HG03039 (cell line): ENCODE measurements around the gene DEDD2.
A peak's percentile ranks its signal among the peaks of the same experiment; 100 is the strongest.
"Not testable (repeated sequence)": the region's sequence is repeated elsewhere in the genome, so short reads cannot be mapped to it uniquely, and the experiment has no call there.

Source experiments
- ATAC-seq: cut with Tn5 transposase; IDR thresholded peaks from one replicate; pipeline ENCODE4 v1.9.1; 2021; ENCODE audit warnings: mild to moderate bottlenecking, moderate library complexity; ENCODE audit not compliant: unreplicated experiment

Gene DEDD2, protein sequence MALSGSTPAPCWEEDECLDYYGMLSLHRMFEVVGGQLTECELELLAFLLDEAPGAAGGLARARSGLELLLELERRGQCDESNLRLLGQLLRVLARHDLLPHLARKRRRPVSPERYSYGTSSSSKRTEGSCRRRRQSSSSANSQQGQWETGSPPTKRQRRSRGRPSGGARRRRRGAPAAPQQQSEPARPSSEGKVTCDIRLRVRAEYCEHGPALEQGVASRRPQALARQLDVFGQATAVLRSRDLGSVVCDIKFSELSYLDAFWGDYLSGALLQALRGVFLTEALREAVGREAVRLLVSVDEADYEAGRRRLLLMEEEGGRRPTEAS

DNA sequence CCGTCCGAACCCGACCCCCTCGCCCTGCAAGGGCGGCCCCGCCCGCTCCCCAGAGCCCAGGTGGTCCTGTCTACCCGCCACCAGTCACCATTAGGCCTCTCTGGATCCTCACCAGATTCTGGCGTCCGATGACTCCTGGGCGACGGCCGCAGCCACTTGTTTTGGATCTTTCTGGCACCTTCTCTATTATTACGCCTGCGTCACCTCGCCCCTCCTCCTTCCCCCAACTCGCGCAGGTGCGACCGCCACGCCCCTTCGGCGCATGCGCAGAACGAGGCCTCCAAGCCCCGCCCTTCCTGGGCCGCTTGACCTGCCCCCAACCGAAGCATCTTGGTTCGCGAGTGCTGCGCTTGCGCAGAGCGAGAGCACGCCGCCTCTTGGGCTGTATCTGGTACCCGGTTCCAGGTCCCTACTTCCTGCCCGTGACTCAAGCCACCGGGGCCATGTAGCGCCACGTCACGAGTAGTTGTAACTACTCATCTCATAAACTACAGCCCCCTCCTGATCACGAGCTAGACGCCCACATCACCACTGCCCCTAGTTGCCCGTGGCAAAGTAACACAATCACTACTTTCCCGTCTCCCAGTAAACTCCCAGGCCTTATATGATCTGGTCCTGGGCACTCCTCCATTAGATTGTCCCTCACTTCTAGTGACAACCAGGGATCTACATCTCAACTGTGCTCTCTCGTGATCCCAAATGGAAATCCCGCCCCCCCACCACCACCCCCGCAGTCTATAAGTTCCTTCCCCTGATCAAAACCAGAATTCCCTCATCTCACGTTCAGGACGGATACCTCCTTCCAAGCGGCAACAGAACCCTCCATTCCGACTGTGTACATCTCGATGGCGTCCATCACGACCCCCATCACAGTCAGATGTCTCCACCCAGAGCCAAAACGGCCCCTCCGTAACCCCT is at the start of gene DEDD2:
Gene DEDD2 (minus strand): TSS at position 158 of the 918 bp plus-strand sequence. CDS start 670 bp downstream, outside the sequence.
- peak; percentile 62 for ATAC-seq

DNA sequence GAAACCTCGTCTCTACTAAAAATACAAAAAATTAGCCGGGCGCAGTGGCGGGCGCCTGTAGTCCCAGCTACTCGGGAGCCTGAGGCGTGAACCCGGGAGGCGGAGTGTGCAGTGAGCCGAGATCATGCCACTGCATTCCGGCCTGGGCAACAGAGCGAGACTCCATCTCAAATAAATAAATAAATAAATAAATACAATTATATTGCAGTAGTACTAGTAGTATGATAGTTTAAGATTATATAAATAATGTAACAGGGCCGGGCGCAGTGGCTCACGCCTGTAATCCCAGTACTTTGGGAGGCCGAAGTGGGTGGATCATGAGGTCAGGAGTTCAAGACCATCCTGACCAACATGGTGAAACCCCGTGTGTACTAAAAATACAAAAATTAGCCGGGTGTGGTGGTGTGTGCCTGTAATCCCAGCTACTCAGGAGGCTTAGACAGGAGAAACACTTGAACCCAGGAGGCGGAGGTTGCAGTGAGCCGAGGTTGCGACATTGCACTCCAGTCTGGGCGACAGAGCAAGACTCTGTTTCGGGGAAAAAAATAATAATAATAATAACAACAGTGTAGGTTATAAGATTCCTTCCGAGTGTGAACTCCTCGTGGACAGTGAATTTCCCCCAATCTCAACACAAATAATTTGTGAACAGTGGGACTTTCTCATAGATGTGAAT is 49.6 kb upstream of the DEDD2 start:
- ATAC-seq, result not testable (repeated sequence)

GRCh38 chr19:42266105-42266504 is 48.6 kb upstream of the DEDD2 start:
- ATAC-seq, result not testable (repeated sequence)

- no peak for ATAC-seq
Measured at GRCh38 chr19:42261763-42262162, 44.3 kb upstream of the DEDD2 start.

DNA sequence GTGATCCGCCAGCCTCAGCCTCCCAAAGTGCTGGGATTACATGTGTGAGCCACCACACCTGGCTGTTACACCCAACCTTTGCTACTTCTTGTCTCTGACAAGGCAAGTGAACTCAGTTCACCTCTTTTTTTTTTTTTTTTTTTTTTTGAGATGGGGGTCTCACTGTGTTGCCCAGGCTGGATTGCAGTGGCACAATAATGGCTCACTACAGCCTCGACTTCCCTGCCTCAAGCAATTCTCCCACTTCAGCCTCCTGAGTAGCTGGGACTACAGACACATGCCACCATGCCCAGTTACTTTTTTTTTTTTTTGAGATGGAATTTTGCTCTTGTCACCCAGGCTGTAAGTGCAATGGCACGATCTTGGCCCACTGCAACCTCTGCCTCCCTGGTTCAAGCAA is 40.4 kb upstream of the DEDD2 start:
- ATAC-seq, result not testable (repeated sequence)

GRCh38 chr19:42255766-42256745 is 38.6 kb upstream of the DEDD2 start:
- no peak for ATAC-seq

GRCh38 chr19:42254850-42255765 is 37.6 kb upstream of the DEDD2 start, which contains the start of gene ERF:
Gene ERF (minus strand): TSS chr19:42255128. CDS start chr19:42254999, 129 bp downstream.
- peak; percentile 61 for ATAC-seq

DNA sequence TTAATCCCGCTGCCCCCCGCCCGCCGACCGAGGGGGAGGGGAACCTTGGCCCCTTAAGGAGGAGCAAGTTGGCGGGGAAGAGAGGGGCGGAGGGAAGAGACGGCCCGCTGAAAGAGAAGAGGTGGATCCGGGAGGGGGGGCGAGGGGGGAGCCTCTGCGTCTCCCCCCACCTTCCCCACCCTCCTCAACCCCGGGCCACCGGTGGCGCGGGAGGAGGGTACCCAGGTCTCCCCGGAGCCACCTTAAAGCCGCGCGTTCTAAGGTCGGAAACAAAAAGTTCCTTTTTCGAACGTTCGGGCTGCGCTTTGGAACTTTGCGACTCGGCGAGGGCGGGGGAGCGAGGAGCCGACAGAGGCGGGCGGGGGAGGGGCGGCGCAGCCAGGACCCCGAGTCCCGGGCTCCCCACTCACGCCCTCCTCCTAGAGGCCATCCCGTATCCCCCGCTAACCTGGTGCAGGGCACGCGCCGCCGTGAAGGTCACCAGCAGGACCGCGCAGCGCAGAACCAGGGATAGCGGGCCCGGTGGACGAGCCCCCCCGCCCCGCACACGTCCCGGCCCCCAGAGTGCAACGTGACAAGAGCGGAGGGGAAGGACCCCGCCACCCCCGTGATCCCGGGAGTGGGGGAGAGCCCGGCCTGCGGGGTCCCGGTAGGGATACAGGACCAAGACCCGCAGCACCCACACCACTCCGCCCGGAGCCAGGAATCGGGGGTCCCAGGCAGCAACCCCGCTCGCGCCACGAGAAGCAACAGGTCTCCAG is 36.8 kb upstream of the DEDD2 start:
- peak; percentile 13 for ATAC-seq

GRCh38 chr19:42253245-42254088 is 36.0 kb upstream of the DEDD2 start:
- ATAC-seq, result peak; percentile 4

- ATAC-seq, result no peak
Measured at GRCh38 chr19:42252365-42253244, 35.1 kb upstream of the DEDD2 start.

DNA sequence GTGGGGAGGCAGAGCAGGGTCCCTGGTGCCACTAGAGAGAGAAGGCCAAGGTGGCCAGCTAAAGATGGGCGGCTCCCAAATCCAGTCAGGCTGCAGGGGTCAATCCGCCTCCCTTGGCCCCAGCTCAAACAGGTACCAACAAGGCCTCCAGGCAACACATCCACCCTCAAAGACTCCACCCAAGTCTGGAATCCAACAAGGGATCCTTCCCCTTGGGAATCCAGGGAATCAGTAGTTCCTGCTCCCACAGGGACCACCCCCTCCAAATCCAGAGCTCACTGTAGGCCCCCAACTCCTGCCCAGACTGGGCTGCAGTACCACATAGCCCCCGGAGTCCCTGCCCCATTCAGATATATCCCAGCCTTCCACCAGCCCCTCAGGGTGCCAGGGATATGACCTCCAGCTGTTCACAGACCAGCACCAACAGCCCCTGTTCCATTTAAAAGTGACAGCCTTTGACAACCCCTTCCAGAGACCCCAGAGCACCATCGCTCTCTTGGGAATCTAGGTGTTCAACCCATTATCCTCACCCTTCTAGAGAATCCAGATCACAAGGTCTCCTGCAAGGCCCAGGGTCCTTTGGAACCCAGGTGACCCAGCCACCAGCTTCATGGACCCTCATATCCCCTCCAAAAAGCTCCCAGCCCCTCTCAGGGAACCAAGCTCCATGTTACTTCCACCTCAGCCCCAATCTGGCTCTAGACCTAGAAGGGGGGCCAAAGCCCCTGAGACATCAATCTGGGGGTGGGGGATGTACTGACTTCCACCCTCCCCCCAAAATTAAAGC is 34.3 kb upstream of the DEDD2 start:
- no peak for ATAC-seq

GRCh38 chr19:42250666-42251531 is 33.4 kb upstream of the DEDD2 start:
- no peak for ATAC-seq

DNA sequence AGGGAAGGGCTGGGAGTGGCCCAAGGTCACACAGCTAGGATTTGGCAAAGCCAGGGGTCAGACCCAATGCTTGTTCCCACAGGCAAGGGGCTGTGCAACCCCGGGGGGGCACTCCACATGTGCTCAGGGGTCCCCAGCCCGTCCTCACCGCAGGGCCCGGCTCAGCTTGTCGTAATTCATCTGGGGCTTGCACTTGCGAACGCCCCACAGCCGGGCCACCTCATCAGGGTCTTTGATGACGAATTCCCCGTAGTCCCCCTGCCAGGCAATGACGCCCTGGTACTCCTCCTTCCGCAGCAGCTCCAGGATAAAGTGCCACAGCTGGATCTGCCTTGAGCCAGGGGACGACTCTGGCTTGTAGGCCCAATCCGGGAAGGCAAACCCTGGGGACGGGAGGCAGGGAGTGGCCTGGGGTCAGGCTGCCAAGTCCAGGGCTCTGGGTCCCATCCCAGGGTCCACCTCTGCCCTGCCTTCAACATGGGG is 32.7 kb upstream of the DEDD2 start:
- ATAC-seq, result no peak

DNA sequence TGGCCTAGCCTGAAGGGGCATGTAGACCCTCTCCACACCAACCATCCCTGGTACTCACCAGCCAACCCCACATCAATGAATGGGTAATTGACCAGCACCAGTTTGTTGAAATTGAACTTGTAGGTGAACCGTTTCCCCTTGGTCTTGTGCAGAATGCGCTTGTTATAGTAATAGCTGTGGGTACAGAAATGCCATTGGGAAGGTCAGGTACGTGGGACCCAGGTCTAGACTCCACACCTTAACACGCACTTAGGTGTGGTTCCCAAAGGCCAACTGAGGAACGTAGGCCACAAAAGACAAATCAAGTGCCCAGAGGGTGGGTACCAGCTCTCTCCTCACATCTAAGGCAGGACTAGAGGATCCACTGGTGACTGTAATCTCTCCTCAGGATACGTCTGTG is 32.3 kb upstream of the DEDD2 start:
- no peak for ATAC-seq
